ENCODE measurements around the gene MYO5A.
"Not testable (repeated sequence)": the region's sequence is repeated elsewhere in the genome, so short reads cannot be mapped to it uniquely, and the experiment has no call there.

MYO5A gene

DNA sequence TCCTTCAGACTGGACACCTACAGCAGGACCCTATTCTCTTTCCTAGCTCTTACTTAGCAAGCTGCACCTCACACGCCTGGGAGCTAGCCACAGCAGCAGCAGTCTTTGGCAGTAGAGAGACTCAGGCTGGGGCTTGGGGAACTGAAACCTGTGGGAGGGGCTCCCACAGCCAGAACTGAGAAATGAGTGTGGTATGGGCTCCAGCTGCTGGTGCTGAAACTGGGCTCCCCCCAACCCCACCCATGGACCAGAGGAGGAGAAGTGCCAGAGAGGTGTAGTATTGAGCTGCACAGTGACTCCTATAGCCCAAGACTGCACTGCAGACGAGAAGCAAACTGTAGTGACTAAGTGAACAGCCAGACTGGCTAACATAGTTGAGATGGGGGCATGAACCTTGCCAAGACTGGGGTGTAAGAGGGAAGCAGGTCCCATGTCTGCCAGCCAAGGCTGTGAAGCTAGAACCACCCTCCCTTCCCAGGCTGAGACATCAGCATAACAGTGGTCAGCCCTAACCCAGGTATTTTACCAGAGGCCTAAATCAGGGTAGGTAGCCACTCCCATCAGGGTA lies 62.5 kb downstream of the MYO5A start:
- H3K36me3 ChIP-seq (ENCODE audit: control insufficient read depth, insufficient read depth, low read length), result no peaks in the 10 kb centered on the region
- H3K27me3 ChIP-seq (ENCODE audit: control insufficient read depth, insufficient read depth, low read length, poor library complexity, severe bottlenecking), result no peaks in the 10 kb centered on the region
- H3K4me1 ChIP-seq (ENCODE audit: control insufficient read depth, insufficient read depth, low read length), result no peaks in the 10 kb centered on the region
- no peak overlapping the region for H3K4me3 ChIP-seq (ENCODE audit: insufficient read depth, low read depth, low read length)
- H3K9me3 ChIP-seq (ENCODE audit: control insufficient read depth, low read length), result no peaks in the 10 kb centered on the region
- WGBS, 2 experiments, result 78 to 84% methylated on average over 2 of the region's 2 CpGs
- no peak overlapping the region for H3K27ac ChIP-seq (ENCODE audit: insufficient read depth, low read depth, low read length, poor library complexity, severe bottlenecking)

DNA sequence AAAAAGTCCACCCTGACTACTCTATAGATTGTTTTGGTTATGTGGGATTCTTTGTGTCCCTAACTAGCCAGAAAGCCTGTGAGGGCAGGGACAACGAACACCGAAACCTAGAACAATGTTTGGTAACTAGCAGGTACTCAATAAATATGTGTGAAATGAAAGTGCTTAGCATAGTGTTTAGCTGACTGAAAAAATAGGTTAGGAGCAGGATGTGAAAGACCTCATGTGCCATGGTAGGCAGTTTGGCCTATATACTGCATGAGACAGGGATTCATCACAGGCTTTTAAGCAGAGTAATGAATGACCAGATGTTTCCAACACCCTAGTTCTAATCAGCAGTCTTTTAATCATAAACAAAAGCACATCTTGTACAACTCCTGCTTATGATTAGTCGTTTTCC lies 64.2 kb downstream of the MYO5A start:
- Histone ChIP-seq H3K27ac (ENCODE audit: insufficient read depth, low read depth, low read length, poor library complexity, severe bottlenecking) (no peak overlapping the region), H3K4me3 (ENCODE audit: insufficient read depth, low read depth, low read length) (no peak overlapping the region), H3K36me3 (ENCODE audit: control insufficient read depth, insufficient read depth, low read length) (no peaks in the 10 kb centered on the region), H3K9me3 (ENCODE audit: control insufficient read depth, low read length) (no peaks in the 10 kb centered on the region), H3K4me1 (ENCODE audit: control insufficient read depth, insufficient read depth, low read length) (no peaks in the 10 kb centered on the region), H3K27me3 (ENCODE audit: control insufficient read depth, insufficient read depth, low read length, poor library complexity, severe bottlenecking) (no peaks in the 10 kb centered on the region)
- WGBS, 2 experiments, result 89 to 94% methylated on average over 3 of the region's 3 CpGs

DNA sequence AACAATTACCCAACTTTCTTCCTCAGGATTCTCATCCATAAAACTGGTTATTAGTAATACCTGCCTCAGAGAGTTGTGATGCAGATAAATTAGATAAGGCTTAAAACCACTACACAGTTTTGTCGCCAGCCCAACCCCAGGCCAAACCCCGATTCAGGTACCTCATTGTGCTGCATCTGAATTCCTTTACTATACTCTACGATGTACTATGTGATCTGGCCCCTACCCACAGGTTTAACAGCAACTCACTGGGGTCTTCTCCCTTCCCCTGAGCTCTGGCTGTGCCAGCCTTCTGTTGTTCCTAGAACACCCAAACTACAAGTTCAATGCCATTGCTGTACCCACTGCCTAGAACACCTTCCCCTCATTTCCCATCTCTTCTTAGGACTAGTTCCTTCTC lies 64.6 kb downstream of the MYO5A start:
- Histone ChIP-seq H3K27ac (ENCODE audit: insufficient read depth, low read depth, low read length, poor library complexity, severe bottlenecking) (no peak overlapping the region), H3K27me3 (ENCODE audit: control insufficient read depth, insufficient read depth, low read length, poor library complexity, severe bottlenecking) (no peaks in the 10 kb centered on the region)
- WGBS, 2 experiments, result 94 to 97% methylated on average over 3 of the region's 3 CpGs

DNA sequence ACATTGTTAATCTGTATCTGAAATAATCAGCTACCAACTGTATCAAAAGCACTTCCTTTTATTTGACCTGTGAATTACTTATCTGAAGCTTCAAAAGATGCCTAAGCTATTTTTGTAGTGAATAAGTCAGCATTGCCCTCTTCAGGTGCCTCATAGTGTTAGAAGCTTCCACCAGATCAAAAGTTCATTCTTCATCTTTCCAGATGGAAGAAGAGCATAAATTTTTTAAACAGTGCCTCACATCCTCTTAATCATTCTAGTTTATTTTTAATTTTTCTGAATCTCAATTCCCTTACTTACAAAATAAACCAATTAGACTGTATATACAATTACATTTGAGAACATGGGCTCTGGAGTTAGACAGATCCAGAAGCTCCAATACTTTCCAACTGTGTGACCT lies 65.0 kb downstream of the MYO5A start:
- Histone ChIP-seq H3K27ac (ENCODE audit: insufficient read depth, low read depth, low read length, poor library complexity, severe bottlenecking) (no peak overlapping the region), H3K9me3 (ENCODE audit: control insufficient read depth, low read length) (no peaks in the 10 kb centered on the region), H3K27me3 (ENCODE audit: control insufficient read depth, insufficient read depth, low read length, poor library complexity, severe bottlenecking) (no peaks in the 10 kb centered on the region), H3K4me3 (ENCODE audit: insufficient read depth, low read depth, low read length) (no peak overlapping the region), H3K36me3 (ENCODE audit: control insufficient read depth, insufficient read depth, low read length) (no peaks in the 10 kb centered on the region), H3K4me1 (ENCODE audit: control insufficient read depth, insufficient read depth, low read length) (no peaks in the 10 kb centered on the region)

More for the DNA sequence above, 64.6 kb downstream of the MYO5A start:
- no peaks in the 10 kb centered on the region for H3K9me3 ChIP-seq (ENCODE audit: control insufficient read depth, low read length)
- H3K4me1 ChIP-seq (ENCODE audit: control insufficient read depth, insufficient read depth, low read length), result no peaks in the 10 kb centered on the region
- H3K4me3 ChIP-seq (ENCODE audit: insufficient read depth, low read depth, low read length), result no peak overlapping the region
- H3K36me3 ChIP-seq (ENCODE audit: control insufficient read depth, insufficient read depth, low read length), result no peaks in the 10 kb centered on the region

DNA sequence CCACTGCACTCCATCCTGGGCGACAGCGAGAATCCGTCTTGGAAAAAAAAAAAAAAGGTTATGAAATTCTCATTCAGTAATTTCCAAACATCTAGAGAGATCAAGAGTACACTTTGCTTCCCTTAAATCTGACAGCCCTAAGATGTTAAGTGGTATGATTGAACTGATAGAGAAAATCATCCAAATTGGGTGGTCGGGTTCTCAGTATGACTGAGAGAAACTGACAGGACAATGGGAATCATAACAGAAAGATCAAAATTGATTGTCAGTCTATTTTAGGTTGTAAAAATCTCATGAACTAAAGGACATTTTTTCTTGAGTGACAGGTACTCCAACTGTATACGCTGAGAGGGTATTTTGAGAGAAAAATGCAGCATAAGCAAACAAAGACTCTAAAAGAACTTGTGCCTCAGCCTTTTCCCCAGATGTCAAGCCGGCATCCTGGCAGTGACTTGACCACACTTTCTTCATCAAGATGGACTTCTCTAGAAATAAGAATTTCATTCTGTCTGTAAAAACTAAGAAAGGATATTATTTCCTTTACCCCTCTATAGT lies 65.8 kb downstream of the MYO5A start:
- 93 to 96% methylated on average over 6 of the region's 6 CpGs for WGBS, 2 experiments
- H3K9me3 ChIP-seq (ENCODE audit: control insufficient read depth, low read length), result no peaks in the 10 kb centered on the region
- H3K27ac ChIP-seq (ENCODE audit: insufficient read depth, low read depth, low read length, poor library complexity, severe bottlenecking), result no peak overlapping the region
- H3K36me3 ChIP-seq (ENCODE audit: control insufficient read depth, insufficient read depth, low read length), result no peaks in the 10 kb centered on the region
- H3K27me3 ChIP-seq (ENCODE audit: control insufficient read depth, insufficient read depth, low read length, poor library complexity, severe bottlenecking), result no peaks in the 10 kb centered on the region
- no peaks in the 10 kb centered on the region for H3K4me1 ChIP-seq (ENCODE audit: control insufficient read depth, insufficient read depth, low read length)
- H3K4me3 ChIP-seq (ENCODE audit: insufficient read depth, low read depth, low read length), result no peak overlapping the region

DNA sequence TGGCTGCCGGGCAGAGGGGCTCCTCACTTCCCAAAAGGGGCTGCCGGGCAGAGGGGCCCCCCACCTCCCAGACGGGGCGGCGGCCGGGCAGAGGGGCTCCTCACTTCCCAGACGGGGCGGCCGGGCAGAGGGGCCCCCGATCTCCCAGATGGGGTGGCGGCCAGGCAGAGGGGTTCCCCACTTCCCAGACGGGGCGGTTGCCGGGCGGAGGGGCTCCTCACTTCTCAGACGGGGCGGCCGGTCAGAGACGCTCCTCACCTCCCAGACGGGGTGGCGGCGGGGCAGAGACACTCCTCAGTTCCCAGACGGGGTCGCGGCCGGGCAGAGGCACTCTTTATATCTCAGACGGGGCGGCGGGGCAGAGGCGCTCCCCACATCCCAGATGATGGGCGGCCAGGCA lies 69.0 kb downstream of the MYO5A start:
- 94% methylated on average over 30 of the region's 31 CpGs for WGBS, 2 experiments

DNA sequence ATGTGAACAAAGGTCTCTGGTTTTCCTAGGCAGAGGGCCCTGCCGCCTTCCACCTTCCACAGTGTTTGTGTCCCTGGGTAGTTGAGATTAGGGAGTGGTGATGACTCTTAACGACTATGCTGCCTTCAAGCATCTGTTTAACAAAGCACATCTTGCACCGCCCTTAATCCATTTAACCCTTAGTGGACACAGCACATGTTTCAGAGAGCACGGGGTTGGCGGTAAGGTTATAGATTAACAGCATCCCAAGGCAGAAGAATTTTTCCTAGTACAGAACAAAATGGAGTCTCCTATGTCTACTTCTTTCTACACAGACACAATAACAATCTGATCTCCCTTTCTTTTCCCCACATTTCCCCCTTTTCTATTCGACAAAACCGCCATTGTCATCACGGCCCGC lies 69.4 kb downstream of the MYO5A start:
- 88 to 90% methylated on average over 9 of the region's 9 CpGs for WGBS, 2 experiments
- not testable (repeated sequence) for H3K36me3 ChIP-seq (ENCODE audit: control insufficient read depth, insufficient read depth, low read length)

More for the DNA sequence above, 69.0 kb downstream of the MYO5A start:
- H3K27ac ChIP-seq (ENCODE audit: insufficient read depth, low read depth, low read length, poor library complexity, severe bottlenecking); H3K27me3 ChIP-seq (ENCODE audit: control insufficient read depth, insufficient read depth, low read length, poor library complexity, severe bottlenecking); H3K9me3 ChIP-seq (ENCODE audit: control insufficient read depth, low read length); H3K4me3 ChIP-seq (ENCODE audit: insufficient read depth, low read depth, low read length); H3K36me3 ChIP-seq (ENCODE audit: control insufficient read depth, insufficient read depth, low read length); H3K4me1 ChIP-seq (ENCODE audit: control insufficient read depth, insufficient read depth, low read length): not testable (repeated sequence)

DNA sequence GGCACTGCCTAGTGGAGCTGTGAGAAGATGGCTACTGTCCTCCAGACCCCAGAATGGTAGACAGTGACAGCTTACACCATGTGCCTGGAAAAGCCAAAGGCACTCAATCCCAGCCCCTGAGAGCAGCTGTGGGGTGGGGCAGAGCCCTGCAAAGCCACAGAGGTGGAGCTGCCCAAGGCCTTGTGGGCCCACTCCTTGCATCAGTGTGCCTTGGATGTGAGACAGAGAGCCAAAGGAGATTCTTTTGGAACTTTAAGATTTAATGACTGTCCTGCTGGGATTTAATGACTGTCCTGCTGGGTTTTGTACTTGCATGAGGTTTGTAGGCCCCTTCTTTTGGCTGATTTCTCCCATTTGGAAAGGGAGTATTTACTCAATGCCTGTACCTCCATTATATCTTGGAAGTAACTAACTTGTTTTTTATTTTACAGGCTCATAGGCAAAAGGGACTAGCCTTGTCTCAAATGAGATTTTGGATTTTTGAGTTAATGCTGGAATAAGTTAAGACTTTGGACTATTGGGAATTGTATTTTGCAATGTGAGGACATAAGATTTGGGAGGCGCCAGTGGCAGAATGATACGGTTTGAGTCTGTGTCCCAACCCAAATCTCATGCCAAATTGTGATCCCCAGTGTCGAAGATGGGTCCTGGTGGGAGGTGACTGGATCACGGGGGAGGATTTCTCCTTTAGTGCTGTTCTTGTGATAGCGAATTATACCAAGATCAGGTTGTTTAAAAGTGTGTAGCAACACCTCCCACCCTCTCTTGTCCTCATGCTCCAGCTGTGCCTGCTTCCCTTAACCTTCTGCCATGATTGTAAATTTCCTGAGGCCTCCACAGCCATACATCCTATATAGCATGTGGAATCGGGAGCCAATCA lies 80.4 kb downstream of the MYO5A start:
- H3K4me1 ChIP-seq (ENCODE audit: control insufficient read depth, insufficient read depth, low read length), result no peaks in the 10 kb centered on the region
- no peaks in the 10 kb centered on the region for H3K27me3 ChIP-seq (ENCODE audit: control insufficient read depth, insufficient read depth, low read length, poor library complexity, severe bottlenecking)
- no peaks in the 10 kb centered on the region for H3K9me3 ChIP-seq (ENCODE audit: control insufficient read depth, low read length)
- H3K36me3 ChIP-seq (ENCODE audit: control insufficient read depth, insufficient read depth, low read length), result no peaks in the 10 kb centered on the region
- WGBS, 2 experiments, result 84 to 90% methylated on average over 6 of the region's 6 CpGs
- H3K27ac ChIP-seq (ENCODE audit: insufficient read depth, low read depth, low read length, poor library complexity, severe bottlenecking), result no peak overlapping the region
- H3K4me3 ChIP-seq (ENCODE audit: insufficient read depth, low read depth, low read length), result no peak overlapping the region

More for the DNA sequence above, 69.4 kb downstream of the MYO5A start:
- not testable (repeated sequence) for H3K27ac ChIP-seq (ENCODE audit: insufficient read depth, low read depth, low read length, poor library complexity, severe bottlenecking); H3K9me3 ChIP-seq (ENCODE audit: control insufficient read depth, low read length); H3K27me3 ChIP-seq (ENCODE audit: control insufficient read depth, insufficient read depth, low read length, poor library complexity, severe bottlenecking); H3K4me1 ChIP-seq (ENCODE audit: control insufficient read depth, insufficient read depth, low read length); H3K4me3 ChIP-seq (ENCODE audit: insufficient read depth, low read depth, low read length)

DNA sequence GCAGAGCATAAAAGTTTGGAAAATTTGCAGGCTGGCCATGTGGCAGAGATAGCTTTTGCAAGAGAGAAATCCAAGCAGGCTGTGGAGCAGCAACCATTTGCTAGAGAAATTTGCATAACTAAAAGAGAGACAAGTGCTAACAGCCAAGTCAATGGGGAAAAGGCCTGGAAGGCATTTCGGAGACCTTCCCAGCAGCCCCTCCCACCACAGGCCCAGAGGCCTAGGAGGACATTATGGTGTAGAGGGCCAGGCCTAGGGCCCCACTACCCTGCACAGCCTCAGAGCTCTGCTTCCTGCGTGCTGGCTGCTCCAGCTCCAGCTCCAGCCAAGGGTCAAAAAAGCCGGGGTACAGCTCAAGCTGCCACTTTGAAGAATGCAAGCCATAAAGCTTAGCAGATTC lies 82.7 kb downstream of the MYO5A start:
- H3K27me3 ChIP-seq (ENCODE audit: control insufficient read depth, insufficient read depth, low read length, poor library complexity, severe bottlenecking), result no peaks in the 10 kb centered on the region
- H3K4me3 ChIP-seq (ENCODE audit: insufficient read depth, low read depth, low read length), result no peak overlapping the region
- H3K27ac ChIP-seq (ENCODE audit: insufficient read depth, low read depth, low read length, poor library complexity, severe bottlenecking), result no peak overlapping the region
- no peaks in the 10 kb centered on the region for H3K4me1 ChIP-seq (ENCODE audit: control insufficient read depth, insufficient read depth, low read length)
- WGBS, 2 experiments, result 94 to 99% methylated on average over 3 of the region's 3 CpGs
- no peaks in the 10 kb centered on the region for H3K9me3 ChIP-seq (ENCODE audit: control insufficient read depth, low read length)
- no peaks in the 10 kb centered on the region for H3K36me3 ChIP-seq (ENCODE audit: control insufficient read depth, insufficient read depth, low read length)

DNA sequence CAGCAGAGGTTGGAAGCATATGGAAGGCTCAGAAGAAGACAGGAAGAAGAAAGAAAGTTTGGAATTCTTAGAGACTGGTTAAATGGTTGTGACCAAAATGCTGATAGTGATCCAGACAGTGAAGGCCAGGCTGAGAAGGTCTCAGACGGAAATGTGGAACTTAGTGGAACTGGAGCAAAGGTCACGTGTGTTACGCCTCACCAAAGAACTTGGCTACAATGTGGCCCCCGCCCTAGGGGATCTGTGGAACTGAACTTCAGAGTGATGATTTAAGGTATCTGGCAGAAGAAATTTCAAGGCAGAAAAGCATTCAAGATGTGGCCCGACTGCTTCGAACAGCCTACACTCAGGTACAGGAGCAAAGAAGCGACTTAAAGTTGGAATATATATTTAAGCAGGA lies 83.1 kb downstream of the MYO5A start:
- 94 to 96% methylated on average over 7 of the region's 7 CpGs for WGBS, 2 experiments
- Histone ChIP-seq H3K27me3 (ENCODE audit: control insufficient read depth, insufficient read depth, low read length, poor library complexity, severe bottlenecking) (no peaks in the 10 kb centered on the region), H3K9me3 (ENCODE audit: control insufficient read depth, low read length) (no peaks in the 10 kb centered on the region), H3K4me3 (ENCODE audit: insufficient read depth, low read depth, low read length) (no peak overlapping the region), H3K27ac (ENCODE audit: insufficient read depth, low read depth, low read length, poor library complexity, severe bottlenecking) (no peak overlapping the region), H3K36me3 (ENCODE audit: control insufficient read depth, insufficient read depth, low read length) (no peaks in the 10 kb centered on the region), H3K4me1 (ENCODE audit: control insufficient read depth, insufficient read depth, low read length) (no peaks in the 10 kb centered on the region)
